Activated CD4-positive, alpha-beta T cell treated with anti-CD3 and anti-CD28 coated beads, Interleukin-2, amount 50 U/mL, for 24 hours (primary cell): ENCODE measurements around the gene PBX2.

Experiments used
- DNase-seq, 2 donors: peaks; one replicate each; pipeline ENCODE4 v3.0.0-alpha.2; 2020; ENCODE audit warnings: low read depth in 1 of 2, low spot score in 1 of 2

PBX2 gene

GRCh38 chr6:32175322-32175710 is 14.7 kb downstream of the PBX2 start:
- DNase-seq: no peak

GRCh38 chr6:32174416-32174815 is 15.6 kb downstream of the PBX2 start:
- no peak for DNase-seq

- no peak for DNase-seq
Observed at GRCh38 chr6:32173051-32173727, 16.8 kb downstream of the PBX2 start.

- DNase-seq: no peak
Observed at GRCh38 chr6:32171234-32171633, 18.8 kb downstream of the PBX2 start.

GRCh38 chr6:32170294-32170693 is 19.7 kb downstream of the PBX2 start:
- DNase-seq: no peak

GRCh38 chr6:32168807-32169591 is 21.0 kb downstream of the PBX2 start:
- no peak for DNase-seq

- no peak for DNase-seq
Observed at GRCh38 chr6:32168350-32168749, 21.7 kb downstream of the PBX2 start.

GRCh38 chr6:32167761-32168262 is 22.2 kb downstream of the PBX2 start:
- DNase-seq: no peak

- DNase-seq: no peak
Observed at GRCh38 chr6:32167154-32167760, 22.7 kb downstream of the PBX2 start.

GRCh38 chr6:32166411-32167061 is 23.5 kb downstream of the PBX2 start:
- DNase-seq: no peak

GRCh38 chr6:32164295-32164694 is 25.7 kb downstream of the PBX2 start, which contains the start of gene EGFL8:
Gene EGFL8, plus strand, starts transcription at chr6:32164595. Its CDS starts 1,571 bp downstream, at chr6:32166166.
- DNase-seq: no peak

- no peak for DNase-seq
Observed at GRCh38 chr6:32163559-32164258, 26.3 kb downstream of the PBX2 start.

GRCh38 chr6:32158052-32158451 is 31.9 kb downstream of the PBX2 start:
- DNase-seq: no peak

GRCh38 chr6:32156891-32157290 is 33.1 kb downstream of the PBX2 start:
- DNase-seq: no peak

GRCh38 chr6:32154514-32155161 is 35.4 kb downstream of the PBX2 start:
- peak; percentile 37 to 41 for DNase-seq

GRCh38 chr6:32153564-32154513 is 36.2 kb downstream of the PBX2 start, which contains the start of gene PPT2:
Gene PPT2, plus strand, starts transcription at chr6:32154141. Its CDS starts 454 bp downstream, at chr6:32154595.
- DNase-seq: peak; percentile 41 to 74

- no peak for DNase-seq
Observed at GRCh38 chr6:32152769-32153563, 37.0 kb downstream of the PBX2 start.
